SK-N-MC (cell line): Measurements from ENCODE around the gene PDE4D.

ENCODE experiments used
- EZH2 ChIP-seq: fragments of 200-600 bp; sonication (generic); IDR thresholded peaks from one replicate; pipeline ENCODE4 v1.6.1; 2017; ENCODE audit warnings: antibody characterized with exemption
- POLR2AphosphoS5 ChIP-seq: IDR thresholded peaks from 2 replicates; pipeline ENCODE4 v1.6.1; 2012; ENCODE audit warnings: mild to moderate bottlenecking, low read depth, low read length, borderline replicate concordance

DNA sequence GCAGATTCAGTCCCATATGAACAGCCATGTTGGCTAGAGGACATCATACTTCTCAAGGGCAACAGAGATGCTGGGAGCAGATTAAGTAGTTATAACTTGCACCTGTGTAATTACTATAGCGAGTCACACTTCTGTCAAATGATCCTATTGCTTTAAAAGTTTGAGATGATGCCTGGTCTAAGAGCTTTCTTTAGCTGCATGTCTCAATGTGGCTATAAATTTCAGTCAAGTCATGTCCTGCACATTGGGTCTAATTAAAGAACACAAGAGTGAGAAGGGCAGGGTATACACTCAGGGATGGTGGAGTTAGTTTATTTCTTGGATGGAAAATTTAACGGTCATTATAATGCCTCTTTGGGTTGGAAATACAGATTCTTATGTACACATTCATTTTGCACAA is 753.4 kb downstream of the PDE4D start:
- TF ChIP-seq EZH2 (no peak), POLR2AphosphoS5 (no peak)
